Cardiac muscle cell (in vitro differentiated cells and primary cell): ENCODE data around the gene RNF151. TPM values are rescaled to one million over a fixed set of nuclear protein-coding genes. Genes with fewer than 3 reads are reported as not detected.
"Not testable (repeated sequence)": the region's sequence is repeated elsewhere in the genome, so short reads cannot be mapped to it uniquely, and the experiment has no call there.

ENCODE experiments used
- DNase-seq, 2 donors: peaks; one replicate each; pipeline versions ENCODE4 v3.0.0 to v3.0.0-alpha.2; 2010 to 2017; ENCODE audit warnings: low read depth in 1 of 2, low spot score in 1 of 2
- H3K27ac ChIP-seq: fragments of 200-600 bp; sonication (generic); 2 replicates; pipeline ENCODE4 v1.5.1; 2016
- H3K27me3 ChIP-seq: fragments of 200-600 bp; sonication (generic); 2 replicates; pipeline ENCODE4 v1.6.0; 2016; ENCODE audit warnings: control low read depth
- H3K36me3 ChIP-seq: fragments of 200-600 bp; sonication (generic); 2 replicates; pipeline ENCODE4 v1.5.1; 2016; ENCODE audit warnings: control low read depth
- H3K4me1 ChIP-seq: fragments of 200-600 bp; sonication (generic); 2 replicates; pipeline ENCODE4 v1.8.1; 2017; ENCODE audit warnings: low read depth, mild to moderate bottlenecking, mixed run types
- H3K4me3 ChIP-seq: fragments of 200-600 bp; sonication (generic); 2 replicates; pipeline ENCODE4 v1.5.1; 2016; ENCODE audit warnings: mild to moderate bottlenecking
- H3K9me3 ChIP-seq: fragments of 200-600 bp; sonication (generic); 2 replicates; pipeline ENCODE4 v1.5.1; 2017; ENCODE audit warnings: low read depth, mild to moderate bottlenecking, control low read depth
- CTCF ChIP-seq: IDR thresholded peaks from 2 replicates; pipeline ENCODE4 v1.5.1; 2012; ENCODE audit warnings: low read depth, mild to moderate bottlenecking, low read length
- polyA plus RNA-seq: library from polyadenylated mRNA; unstranded; fragments of >200 nt; fragmentation: Nextera tagmentation; extraction: Ambion mirVana; gene quantifications from 2 replicates; pipeline ENCODE4 v1.2.1, GENCODE V29; 2016
- total RNA-seq: library from RNA; depleted of rRNA; stranded (reverse); fragments of >200 nt; gene quantifications from 2 replicates; pipeline ENCODE4 v1.2.3, GENCODE V29; 2016

RNF151 gene
- total and polyA plus RNA-seq, 2 experiments from 2014 or later: 0.21 to 0.38 TPM

- Histone ChIP-seq H3K27me3 (no peaks in the 10 kb centered on the region), H3K36me3 (no peaks in the 10 kb centered on the region), H3K4me1 (no peaks in the 10 kb centered on the region), H3K4me3 (no peak overlapping the region), H3K27ac (no peak overlapping the region), H3K9me3 (no peaks in the 10 kb centered on the region)
- no peak for DNase-seq
- TF ChIP-seq CTCF: no peak
These were observed 29.6 kb upstream of the RNF151 start for GRCh38 chr16:1936945-1937479.

GRCh38 chr16:1938316-1938715 lies 28.3 kb upstream of the RNF151 start:
- no peak for DNase-seq
- Histone ChIP-seq H3K36me3 (no peaks in the 10 kb centered on the region), H3K9me3 (no peaks in the 10 kb centered on the region), H3K27me3 (no peaks in the 10 kb centered on the region), H3K4me1 (no peaks in the 10 kb centered on the region), H3K4me3 (no peak overlapping the region), H3K27ac (no peak overlapping the region)
- no peak for TF ChIP-seq CTCF

GRCh38 chr16:1938910-1939309 lies 27.7 kb upstream of the RNF151 start:
- TF ChIP-seq CTCF: no peak
- Histone ChIP-seq H3K27me3 (no peaks in the 10 kb centered on the region), H3K36me3 (no peaks in the 10 kb centered on the region), H3K9me3 (no peaks in the 10 kb centered on the region), H3K4me1 (no peaks in the 10 kb centered on the region), H3K4me3 (no peak overlapping the region), H3K27ac (no peak overlapping the region)
- no peak for DNase-seq

GRCh38 chr16:1939833-1940232 lies 26.8 kb upstream of the RNF151 start:
- not testable (repeated sequence) for DNase-seq, H3K4me3 ChIP-seq, H3K4me1 ChIP-seq, H3K27ac ChIP-seq, H3K27me3 ChIP-seq, H3K9me3 ChIP-seq, H3K36me3 ChIP-seq

- H3K27me3 ChIP-seq: no peaks in the 10 kb centered on the region
- no peaks in the 10 kb centered on the region for H3K36me3 ChIP-seq
- no peak overlapping the region for H3K27ac ChIP-seq
- no peak for TF ChIP-seq CTCF
- no peak for DNase-seq
- no peaks in the 10 kb centered on the region for H3K9me3 ChIP-seq
- H3K4me1 ChIP-seq: no peaks in the 10 kb centered on the region
- H3K4me3 ChIP-seq: no peak overlapping the region
These were observed 26.1 kb upstream of the RNF151 start for GRCh38 chr16:1940273-1941161.
